MCF 10A (cell line): ENCODE results near the gene CCDC195. TPM values are rescaled to one million over a fixed set of nuclear protein-coding genes. Genes with fewer than 3 reads are reported as not detected.

ENCODE experiments used
- BruUV-seq: library from RNA; stranded (reverse); fragments of 400-500 nt; replicated peaks from 2 replicates; lab custom pipeline; 2021; lab: Mats Ljungman, UMichigan
- CTCF ChIA-PET: fragments of 300-600 bp; sonication (Branson Sonifier 250); formaldehyde crosslinking; extraction: SDS; loops from one replicate; lab custom pipeline; 2021; ENCODE audit warnings: antibody characterized with exemption, inconsistent platforms; lab: Yijun Ruan, JAX
- POLR2A ChIA-PET: fragments of 300-600, 350-650 bp; sonication (Branson Sonifier 250); formaldehyde crosslinking; extraction: SDS; loops from one replicate; lab custom pipeline; 2020; ENCODE audit warnings: antibody characterized with exemption, inconsistent platforms; lab: Yijun Ruan, JAX
- DNase-seq: peaks from one replicate; pipeline ENCODE4 v3.0.0-alpha.2; 2018; ENCODE audit not compliant: unreplicated experiment
- H3K27ac Mint-ChIP-seq: one replicate; pipeline ENCODE4 v1.8.0; 2022; ENCODE audit warnings: mild to moderate bottlenecking, low read depth, mixed read lengths; ENCODE audit not compliant: unreplicated experiment
- H3K27me3 Mint-ChIP-seq: one replicate; pipeline ENCODE4 v1.8.0; 2022; ENCODE audit warnings: mixed read lengths; ENCODE audit not compliant: insufficient read depth, unreplicated experiment
- H3K36me3 Mint-ChIP-seq: one replicate; pipeline ENCODE4 v1.8.0; 2022; ENCODE audit warnings: mild to moderate bottlenecking, moderate library complexity, mixed read lengths; ENCODE audit not compliant: insufficient read depth, unreplicated experiment
- H3K4me1 Mint-ChIP-seq: one replicate; pipeline ENCODE4 v1.8.0; 2022; ENCODE audit warnings: mixed read lengths; ENCODE audit not compliant: insufficient read depth, unreplicated experiment
- H3K4me3 Mint-ChIP-seq: one replicate; pipeline ENCODE4 v1.8.0; 2022; ENCODE audit warnings: mild to moderate bottlenecking, moderate library complexity, mixed read lengths; ENCODE audit not compliant: unreplicated experiment
- H3K9me3 Mint-ChIP-seq: one replicate; pipeline ENCODE4 v1.8.0; 2022; ENCODE audit warnings: mixed read lengths; ENCODE audit not compliant: unreplicated experiment
- intact Hi-C: fragments of 100-400 bp; cut with micrococcal nuclease; formaldehyde crosslinking; loops from 2 replicates; pipeline ENCODE4 v1.14.1; 2022
- total RNA-seq: library from RNA; stranded (reverse); gene quantifications from 2 replicates; pipeline ENCODE4 v1.2.3, GENCODE V29; 2022
- TF ChIP-seq, protein P1 (sequence below): fragments of 200-600 bp; IDR thresholded peaks from one replicate; pipeline ENCODE4 v1.8.0; 2022; ENCODE audit warnings: antibody characterized with exemption, mild to moderate bottlenecking; ENCODE audit not compliant: unreplicated experiment

Gene CCDC195
- total RNA-seq, 1 experiment from 2014 or later, result not detected

GRCh38 chr2:224694502-224694901 is 21.7 kb downstream of the CCDC195 start:
- CTCF ChIA-PET, result interaction anchor here (0.6 kb wide), 1 partner anchor 218 kb away, joined by 3 read pairs; no protein-coding TSS in a partner anchor
- intact Hi-C loops, result no loop called here
- POLR2A ChIA-PET, result no interaction called here
- BruUV-seq, result no TSS peak
- no peak overlapping the region for H3K27ac Mint-ChIP-seq
- peaks cover 6% of the 10 kb centered on the region for H3K4me1 Mint-ChIP-seq
- peaks cover 8% of the 10 kb centered on the region for H3K9me3 Mint-ChIP-seq
- H3K4me3 Mint-ChIP-seq, result no peak overlapping the region
- no peak for DNase-seq
- no peaks in the 10 kb centered on the region for H3K27me3 Mint-ChIP-seq
- TF ChIP-seq, protein P1, sequence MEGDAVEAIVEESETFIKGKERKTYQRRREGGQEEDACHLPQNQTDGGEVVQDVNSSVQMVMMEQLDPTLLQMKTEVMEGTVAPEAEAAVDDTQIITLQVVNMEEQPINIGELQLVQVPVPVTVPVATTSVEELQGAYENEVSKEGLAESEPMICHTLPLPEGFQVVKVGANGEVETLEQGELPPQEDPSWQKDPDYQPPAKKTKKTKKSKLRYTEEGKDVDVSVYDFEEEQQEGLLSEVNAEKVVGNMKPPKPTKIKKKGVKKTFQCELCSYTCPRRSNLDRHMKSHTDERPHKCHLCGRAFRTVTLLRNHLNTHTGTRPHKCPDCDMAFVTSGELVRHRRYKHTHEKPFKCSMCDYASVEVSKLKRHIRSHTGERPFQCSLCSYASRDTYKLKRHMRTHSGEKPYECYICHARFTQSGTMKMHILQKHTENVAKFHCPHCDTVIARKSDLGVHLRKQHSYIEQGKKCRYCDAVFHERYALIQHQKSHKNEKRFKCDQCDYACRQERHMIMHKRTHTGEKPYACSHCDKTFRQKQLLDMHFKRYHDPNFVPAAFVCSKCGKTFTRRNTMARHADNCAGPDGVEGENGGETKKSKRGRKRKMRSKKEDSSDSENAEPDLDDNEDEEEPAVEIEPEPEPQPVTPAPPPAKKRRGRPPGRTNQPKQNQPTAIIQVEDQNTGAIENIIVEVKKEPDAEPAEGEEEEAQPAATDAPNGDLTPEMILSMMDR, result no peak
- H3K36me3 Mint-ChIP-seq, result no peaks in the 10 kb centered on the region

- ChIA-PET POLR2A (no interaction called here), CTCF (no interaction called here)
- peak; percentile 7 for DNase-seq
- H3K9me3 Mint-ChIP-seq, result peaks cover 8% of the 10 kb centered on the region
- no peaks in the 10 kb centered on the region for H3K36me3 Mint-ChIP-seq
- intact Hi-C loops, result no loop called here
- H3K4me3 Mint-ChIP-seq, result no peak overlapping the region
- peaks cover 6% of the 10 kb centered on the region for H3K4me1 Mint-ChIP-seq
- BruUV-seq, result no TSS peak
- H3K27me3 Mint-ChIP-seq, result no peaks in the 10 kb centered on the region
- TF ChIP-seq, protein P1, result no peak
- H3K27ac Mint-ChIP-seq, result no peak overlapping the region
Observed at GRCh38 chr2:224691563-224691962, 24.6 kb downstream of the CCDC195 start.

DNA sequence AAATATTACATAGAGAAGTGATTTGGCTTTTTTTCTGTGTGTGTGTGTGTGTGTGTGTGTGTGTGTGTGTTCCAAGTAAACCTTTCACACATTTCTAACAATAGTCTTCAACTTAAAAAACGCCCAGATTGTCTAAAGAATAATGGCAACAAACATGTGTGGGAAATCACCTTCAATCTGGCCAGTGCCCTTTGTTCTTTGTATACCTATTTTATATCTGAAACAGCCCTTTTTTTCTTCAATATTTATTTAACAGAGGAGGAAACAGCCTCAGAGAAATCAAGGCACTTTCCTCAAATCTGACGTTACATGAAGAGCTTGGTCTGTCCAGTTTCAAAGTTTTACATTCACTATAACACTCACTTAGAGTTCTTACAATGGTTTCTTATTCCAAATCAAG is 25.3 kb downstream of the CCDC195 start:
- BruUV-seq, result no TSS peak
- no peak for DNase-seq
- Mint-ChIP-seq H3K9me3 (peaks cover 8% of the 10 kb centered on the region), H3K4me3 (no peak overlapping the region), H3K27me3 (no peaks in the 10 kb centered on the region), H3K36me3 (no peaks in the 10 kb centered on the region), H3K4me1 (peaks cover 6% of the 10 kb centered on the region), H3K27ac (no peak overlapping the region)
- CTCF ChIA-PET, result interaction anchor here (0.7 kb wide), 1 partner anchor 975 kb away, joined by 3 read pairs; no protein-coding TSS in a partner anchor
- intact Hi-C loops, result no loop called here
- TF ChIP-seq, protein P1, result no peak
- POLR2A ChIA-PET, result no interaction called here

GRCh38 chr2:224689539-224689938 is 26.6 kb downstream of the CCDC195 start:
- Mint-ChIP-seq H3K9me3 (peaks cover 8% of the 10 kb centered on the region), H3K36me3 (no peaks in the 10 kb centered on the region), H3K4me3 (no peak overlapping the region), H3K27ac (no peak overlapping the region), H3K27me3 (no peaks in the 10 kb centered on the region), H3K4me1 (peaks cover 6% of the 10 kb centered on the region)
- intact Hi-C loops, result no loop called here
- TF ChIP-seq, protein P1, result no peak
- no TSS peak for BruUV-seq
- no peak for DNase-seq
- POLR2A ChIA-PET, result interaction anchor here (0.6 to 1.1 kb wide), 2 partner anchors 13 to 201 kb away, joined by 3 to 4 read pairs; no protein-coding TSS in a partner anchor
- CTCF ChIA-PET, result no interaction called here
